HUES6 (cell line): ENCODE results near the gene RAB40AL.
"Not testable (repeated sequence)": the region's sequence is repeated elsewhere in the genome, so short reads cannot be mapped to it uniquely, and the experiment has no call there.

Experiments used
- H3K27ac ChIP-seq: 2 replicates; pipeline ENCODE4 v1.7.0; 2013; ENCODE audit warnings: low read depth, mild to moderate bottlenecking, low read length, inconsistent platforms
- H3K27me3 ChIP-seq: 2 replicates; pipeline ENCODE4 v1.6.1; 2013; ENCODE audit warnings: low read length; ENCODE audit not compliant: control insufficient read depth, insufficient read depth
- H3K36me3 ChIP-seq: 2 replicates; pipeline ENCODE4 v1.6.1; 2013; ENCODE audit warnings: low read length; ENCODE audit not compliant: control insufficient read depth, insufficient read depth
- H3K4me1 ChIP-seq: 2 replicates; pipeline ENCODE4 v1.6.1; 2013; ENCODE audit warnings: low read length; ENCODE audit not compliant: control insufficient read depth, insufficient read depth
- H3K4me3 ChIP-seq: 2 replicates; pipeline ENCODE4 v1.5.1; 2013; ENCODE audit warnings: low read depth, low read length
- H3K9ac ChIP-seq: one replicate; pipeline ENCODE4 v1.6.1; 2013; ENCODE audit warnings: mild to moderate bottlenecking, low read length
- H3K9me3 ChIP-seq: 2 replicates; pipeline ENCODE4 v1.6.1; 2013; ENCODE audit warnings: low read depth, low read length; ENCODE audit not compliant: control insufficient read depth, insufficient read depth

The RAB40AL gene

GRCh38 chrX:102958794-102959193 is 21.7 kb downstream of the RAB40AL start:
- no peak overlapping the region for H3K9ac ChIP-seq
- H3K27ac ChIP-seq: no peak overlapping the region
- H3K27me3 ChIP-seq: no peaks in the 10 kb centered on the region; the same call in 1 of the 2 replicates
- H3K36me3 ChIP-seq: no peaks in the 10 kb centered on the region
- H3K4me3 ChIP-seq: no peak overlapping the region
- peaks cover 10% of the 10 kb centered on the region; the same call in 1 of the 2 replicates for H3K4me1 ChIP-seq
- H3K9me3 ChIP-seq: no peaks in the 10 kb centered on the region

DNA sequence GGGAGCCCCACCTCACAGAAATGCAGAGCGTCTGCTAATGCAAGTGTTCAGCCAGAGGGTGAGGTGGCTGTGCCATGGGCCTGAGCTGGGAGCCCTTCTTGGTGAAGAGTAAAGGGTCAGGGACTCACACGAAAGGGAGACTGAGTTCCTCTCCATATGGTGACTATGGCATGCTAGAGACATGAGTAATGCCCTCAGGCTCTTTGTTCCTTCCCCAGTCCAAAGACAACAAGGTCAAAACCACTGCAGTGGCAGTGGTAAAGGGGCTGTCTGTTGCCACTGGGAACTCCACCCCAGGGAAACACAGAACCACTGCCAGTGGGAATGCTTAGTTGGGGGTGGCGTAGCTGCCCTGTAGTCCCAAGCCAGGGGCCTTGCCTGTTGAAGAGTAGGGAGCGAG is 22.4 kb downstream of the RAB40AL start:
- peaks cover 10% of the 10 kb centered on the region; the same call in 1 of the 2 replicates for H3K4me1 ChIP-seq
- no peaks in the 10 kb centered on the region; the same call in 1 of the 2 replicates for H3K27me3 ChIP-seq
- H3K27ac ChIP-seq: no peak overlapping the region
- H3K4me3 ChIP-seq: no peak overlapping the region
- no peaks in the 10 kb centered on the region for H3K9me3 ChIP-seq
- H3K36me3 ChIP-seq: no peaks in the 10 kb centered on the region
- no peak overlapping the region for H3K9ac ChIP-seq

DNA sequence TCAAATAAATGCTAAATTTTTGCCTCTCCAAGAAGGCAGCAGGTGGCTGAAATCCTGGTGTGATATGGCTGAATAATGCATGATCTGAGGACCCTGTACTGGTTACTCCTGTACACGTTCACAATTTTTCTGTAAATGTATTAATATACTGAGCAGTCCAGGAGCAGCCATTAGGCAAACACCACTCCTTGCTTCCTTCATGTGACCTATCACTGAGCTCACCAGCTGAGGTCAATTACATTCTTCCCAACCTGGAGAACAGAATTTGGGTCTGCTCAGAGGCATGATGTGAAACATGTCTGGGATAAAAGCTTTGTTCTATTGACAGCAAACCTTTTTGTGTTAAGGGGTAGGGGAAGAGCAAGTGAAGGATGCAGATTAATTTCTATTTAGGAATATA is 26.9 kb downstream of the RAB40AL start:
- Histone ChIP-seq H3K9ac (no peak overlapping the region), H3K4me1 (peaks cover 9% of the 10 kb centered on the region; the same call in 1 of the 2 replicates), H3K27me3 (no peaks in the 10 kb centered on the region; the same call in 1 of the 2 replicates), H3K4me3 (no peak overlapping the region), H3K9me3 (peaks cover 5% of the 10 kb centered on the region; the same call in 1 of the 2 replicates), H3K36me3 (no peaks in the 10 kb centered on the region), H3K27ac (no peak overlapping the region)

DNA sequence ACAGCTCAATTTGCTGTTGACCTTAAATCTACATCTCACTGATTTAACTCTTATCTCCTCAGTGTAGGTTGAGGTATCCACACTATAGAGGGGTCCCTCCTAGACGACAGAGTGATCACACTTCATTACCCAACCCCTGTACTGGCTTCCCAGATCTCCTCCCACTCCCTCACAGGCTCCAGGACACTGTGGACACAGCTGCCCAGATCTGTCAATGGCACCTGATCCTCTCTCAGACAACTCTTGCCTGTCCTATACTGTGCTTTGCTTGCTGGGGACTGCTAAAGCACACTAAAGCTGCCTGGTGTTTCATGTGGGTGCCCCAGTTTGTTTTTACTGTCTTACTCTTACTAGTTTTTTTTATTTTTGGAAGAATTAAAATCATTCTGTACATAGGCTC is 27.9 kb downstream of the RAB40AL start:
- Histone ChIP-seq H3K9ac (no peak overlapping the region), H3K4me3 (no peak overlapping the region), H3K27ac (no peak overlapping the region), H3K36me3 (no peaks in the 10 kb centered on the region), H3K9me3 (peaks cover 8% of the 10 kb centered on the region), H3K27me3 (no peaks in the 10 kb centered on the region; the same call in 1 of the 2 replicates), H3K4me1 (no peaks in the 10 kb centered on the region; the same call in 1 of the 2 replicates)

DNA sequence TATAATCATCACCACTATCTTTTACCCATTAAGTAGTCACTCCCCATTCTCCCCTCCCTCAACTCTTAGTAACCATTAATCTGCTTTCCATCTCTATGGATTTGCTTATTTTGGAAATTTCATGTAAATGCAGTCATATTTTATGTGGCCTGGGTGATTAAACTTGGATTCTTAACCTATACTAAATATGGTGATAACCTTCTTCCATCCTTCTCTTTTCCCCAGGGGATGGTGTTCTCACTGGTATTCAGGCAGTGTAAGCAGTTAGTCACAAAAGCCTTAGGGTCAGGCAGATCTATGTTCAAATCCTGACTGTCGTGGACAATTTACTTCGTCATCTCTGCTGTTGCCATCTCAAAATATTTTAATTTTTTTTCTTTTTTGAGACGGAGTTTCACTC is 29.6 kb downstream of the RAB40AL start:
- no peaks in the 10 kb centered on the region for H3K4me1 ChIP-seq
- no peak overlapping the region for H3K27ac ChIP-seq
- H3K9ac ChIP-seq: no peak overlapping the region
- peaks cover 24% of the 10 kb centered on the region for H3K9me3 ChIP-seq
- no peak overlapping the region for H3K4me3 ChIP-seq
- H3K27me3 ChIP-seq: no peaks in the 10 kb centered on the region; the same call in 1 of the 2 replicates
- H3K36me3 ChIP-seq: no peaks in the 10 kb centered on the region

- Histone ChIP-seq H3K9ac (no peak overlapping the region), H3K4me3 (no peak overlapping the region), H3K4me1 (no peaks in the 10 kb centered on the region), H3K27me3 (no peaks in the 10 kb centered on the region; the same call in 1 of the 2 replicates), H3K9me3 (peaks cover 37% of the 10 kb centered on the region), H3K27ac (no peak overlapping the region), H3K36me3 (no peaks in the 10 kb centered on the region)
These were observed 31.1 kb downstream of the RAB40AL start for GRCh38 chrX:102968216-102968615.

DNA sequence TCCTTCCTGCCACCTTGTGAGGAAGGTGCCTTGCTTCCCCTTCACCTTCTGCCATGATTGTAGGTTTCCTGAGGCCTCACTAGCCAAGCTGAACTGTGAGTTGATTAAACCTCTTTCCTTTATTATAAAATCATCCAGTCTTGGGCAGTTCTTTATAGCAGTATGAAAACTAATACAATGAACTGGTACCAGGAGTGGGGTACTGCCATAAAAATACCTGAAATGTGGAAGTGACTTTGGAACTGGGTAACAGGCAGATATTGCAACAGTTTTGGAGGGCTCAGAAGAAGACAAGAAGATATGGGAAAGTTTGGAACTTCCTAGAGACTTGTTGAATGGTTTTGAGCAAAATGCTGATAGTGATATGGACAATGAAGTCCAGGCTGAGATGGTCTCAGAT is 34.5 kb downstream of the RAB40AL start:
- not testable (repeated sequence) for H3K36me3 ChIP-seq, H3K27ac ChIP-seq, H3K4me1 ChIP-seq, H3K9ac ChIP-seq, H3K4me3 ChIP-seq, H3K27me3 ChIP-seq
- H3K9me3 ChIP-seq: peaks cover 42% of the 10 kb centered on the region

GRCh38 chrX:102975016-102975415 is 37.9 kb downstream of the RAB40AL start:
- Histone ChIP-seq H3K9me3 (peaks cover 33% of the 10 kb centered on the region), H3K27me3 (peaks cover 4% of the 10 kb centered on the region; the same call in 1 of the 2 replicates), H3K27ac (no peak overlapping the region), H3K9ac (no peak overlapping the region), H3K4me3 (no peak overlapping the region), H3K4me1 (no peaks in the 10 kb centered on the region), H3K36me3 (no peaks in the 10 kb centered on the region)

DNA sequence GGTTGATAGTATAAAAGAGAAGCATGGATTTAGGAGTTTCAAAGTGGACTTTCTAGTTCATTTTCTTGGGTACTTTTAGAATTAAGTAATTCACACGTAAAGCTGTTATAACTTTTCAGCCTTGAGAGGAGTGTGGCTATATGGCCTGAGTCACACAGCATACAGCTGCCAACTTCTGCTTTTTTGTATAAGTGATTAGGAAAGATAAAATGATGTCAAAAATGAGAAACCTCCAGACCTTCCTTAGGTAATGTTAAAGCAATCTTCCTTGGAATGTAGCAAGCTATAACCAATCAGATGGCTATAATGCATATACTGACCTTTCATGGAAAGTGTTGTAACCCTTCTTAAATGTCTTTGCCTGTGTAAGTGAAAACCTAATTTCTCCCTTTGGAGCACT is 39.2 kb downstream of the RAB40AL start:
- no peaks in the 10 kb centered on the region for H3K36me3 ChIP-seq
- no peak overlapping the region for H3K27ac ChIP-seq
- peaks cover 7% of the 10 kb centered on the region; the same call in 1 of the 2 replicates for H3K27me3 ChIP-seq
- H3K9me3 ChIP-seq: peaks cover 22% of the 10 kb centered on the region
- no peak overlapping the region for H3K4me3 ChIP-seq
- H3K9ac ChIP-seq: no peak overlapping the region
- no peaks in the 10 kb centered on the region; the same call in 1 of the 2 replicates for H3K4me1 ChIP-seq

- no peak overlapping the region for H3K4me3 ChIP-seq
- H3K27me3 ChIP-seq: peaks cover 7% of the 10 kb centered on the region; the same call in 1 of the 2 replicates
- H3K9ac ChIP-seq: no peak overlapping the region
- H3K27ac ChIP-seq: no peak overlapping the region
- no peaks in the 10 kb centered on the region; the same call in 1 of the 2 replicates for H3K4me1 ChIP-seq
- H3K9me3 ChIP-seq: peaks cover 16% of the 10 kb centered on the region
- H3K36me3 ChIP-seq: no peaks in the 10 kb centered on the region
These were observed 39.9 kb downstream of the RAB40AL start for GRCh38 chrX:102976793-102977495.

GRCh38 chrX:102978594-102978993 is 41.5 kb downstream of the RAB40AL start:
- H3K9ac ChIP-seq: no peak overlapping the region
- H3K4me3 ChIP-seq: no peak overlapping the region
- H3K27ac ChIP-seq: no peak overlapping the region
- H3K27me3 ChIP-seq: peaks cover 10% of the 10 kb centered on the region; the same call in 1 of the 2 replicates
- peaks cover 1% of the 10 kb centered on the region; the same call in 1 of the 2 replicates for H3K9me3 ChIP-seq
- no peaks in the 10 kb centered on the region for H3K36me3 ChIP-seq
- H3K4me1 ChIP-seq: no peaks in the 10 kb centered on the region; the same call in 1 of the 2 replicates
